Trophoblast cell (in vitro differentiated cells and primary cell): ENCODE data around the gene GNLY. TPM values are rescaled to one million over a fixed set of nuclear protein-coding genes. Genes with fewer than 3 reads are reported as not detected.

Source experiments
- DNase-seq, 2 donors: peaks; one replicate each; pipeline ENCODE4 v3.0.0-alpha.2; 2016
- H2AFZ ChIP-seq: 2 replicates; pipeline ENCODE4 v1.6.1; 2013; ENCODE audit warnings: low read length, moderate library complexity, mild to moderate bottlenecking; ENCODE audit not compliant: insufficient read depth, poor library complexity
- H2AK5ac ChIP-seq: 2 replicates; pipeline ENCODE4 v1.6.1; 2013; ENCODE audit warnings: mild to moderate bottlenecking, low read length
- H2BK120ac ChIP-seq: 2 replicates; pipeline ENCODE4 v1.6.1; 2013; ENCODE audit warnings: low read length, mild to moderate bottlenecking, moderate library complexity; ENCODE audit not compliant: insufficient read depth, poor library complexity
- H2BK12ac ChIP-seq: 2 replicates; pipeline ENCODE4 v1.6.1; 2013; ENCODE audit warnings: mild to moderate bottlenecking, low read length, moderate library complexity
- H2BK5ac ChIP-seq: 2 replicates; pipeline ENCODE4 v1.6.1; 2013; ENCODE audit warnings: low read length, low read depth, moderate library complexity, mild to moderate bottlenecking; ENCODE audit not compliant: poor library complexity
- H3K14ac ChIP-seq: 2 replicates; pipeline ENCODE4 v1.6.1; 2013; ENCODE audit warnings: mild to moderate bottlenecking, low read length
- H3K18ac ChIP-seq: 2 replicates; pipeline ENCODE4 v1.6.1; 2013; ENCODE audit warnings: mild to moderate bottlenecking, low read length
- H3K23ac ChIP-seq: 2 replicates; pipeline ENCODE4 v1.6.1; 2013; ENCODE audit warnings: low read length
- H3K27ac ChIP-seq: 2 replicates; pipeline ENCODE4 v1.5.1; 2013; ENCODE audit warnings: low read depth, mild to moderate bottlenecking, inconsistent platforms, low read length, moderate library complexity
- H3K27me3 ChIP-seq: 2 replicates; pipeline ENCODE4 v1.6.1; 2013; ENCODE audit warnings: inconsistent platforms, mild to moderate bottlenecking, low read length, moderate library complexity; ENCODE audit not compliant: insufficient read depth
- H3K36me3 ChIP-seq, 2 experiments: 1 replicate in 1 of 2; 2 replicates in 1 of 2; pipeline ENCODE4 v1.6.1; 2013; ENCODE audit warnings: low read length in 2 of 2, mild to moderate bottlenecking in 2 of 2, moderate library complexity in 1 of 2; ENCODE audit not compliant: insufficient read depth in 2 of 2, control insufficient read depth in 1 of 2
- H3K4ac ChIP-seq: 2 replicates; pipeline ENCODE4 v1.6.1; 2013; ENCODE audit warnings: low read depth, mild to moderate bottlenecking, low read length, moderate library complexity
- H3K4me1 ChIP-seq, 2 experiments: 1 replicate in 1 of 2; 2 replicates in 1 of 2; pipeline ENCODE4 v1.6.1; 2013; ENCODE audit warnings: low read length in 2 of 2, mild to moderate bottlenecking in 2 of 2, moderate library complexity in 1 of 2; ENCODE audit not compliant: insufficient read depth in 2 of 2, control insufficient read depth in 1 of 2
- H3K4me2 ChIP-seq: 2 replicates; pipeline ENCODE4 v1.6.1; 2013; ENCODE audit warnings: inconsistent platforms, mild to moderate bottlenecking, low read length, moderate library complexity
- H3K4me3 ChIP-seq: 2 replicates; pipeline ENCODE4 v1.5.1; 2013; ENCODE audit warnings: mild to moderate bottlenecking, low read depth, low read length, inconsistent platforms
- H3K79me1 ChIP-seq: one replicate; pipeline ENCODE4 v1.6.1; 2013; ENCODE audit warnings: low read length
- H3K79me2 ChIP-seq: 2 replicates; pipeline ENCODE4 v1.6.1; 2013; ENCODE audit warnings: low read length, mild to moderate bottlenecking; ENCODE audit not compliant: control insufficient read depth, insufficient read depth, poor library complexity
- H3K9ac ChIP-seq: 2 replicates; pipeline ENCODE4 v1.6.1; 2013; ENCODE audit warnings: mild to moderate bottlenecking, low read length
- H3K9me3 ChIP-seq: 2 replicates; pipeline ENCODE4 v1.6.1; 2013; ENCODE audit warnings: low read depth, mild to moderate bottlenecking, control low read depth, inconsistent platforms, low read length; ENCODE audit not compliant: insufficient read depth
- H4K12ac ChIP-seq: 2 replicates; pipeline ENCODE4 v1.6.1; 2013; ENCODE audit warnings: low read depth, mild to moderate bottlenecking, low read length, moderate library complexity
- H4K8ac ChIP-seq: 2 replicates; pipeline ENCODE4 v1.6.1; 2013; ENCODE audit warnings: low read depth, mild to moderate bottlenecking, low read length, moderate library complexity
- H4K91ac ChIP-seq: one replicate; pipeline ENCODE4 v1.6.1; 2013; ENCODE audit warnings: low read depth, mild to moderate bottlenecking, low read length, moderate library complexity
- WGBS: extraction: QIAGEN DNeasy Blood & Tissue Kit; methylation state at CpG from one replicate; pipeline ENCODE4 v1.1.7; 2013; ENCODE audit warnings: missing lambda C conversion rate; ENCODE audit not compliant: insufficient read length, insufficient coverage; ENCODE audit errors: extremely low coverage; 5-methylcytosine and 5-hydroxymethylcytosine counted together
- polyA plus RNA-seq: library from polyadenylated mRNA; stranded (reverse); fragments of 200-250 nt; gene quantifications from 2 replicates; pipeline ENCODE4 v1.2.3, GENCODE V29; 2013

Gene GNLY
- 0.75 and 0.90 TPM in 2 replicates for polyA plus RNA-seq

GRCh38 chr2:85694052-85695025 lies at the start of gene GNLY:
GNLY (plus strand) TSS chr2:85694358; CDS start chr2:85694419, 61 bp downstream.
- no peak within 1 kb of the TSS for H2BK12ac ChIP-seq
- no peaks in the 10 kb centered on the region for H3K79me2 ChIP-seq
- no peak within 1 kb of the TSS for H2BK5ac ChIP-seq
- H3K27ac ChIP-seq = no peak within 1 kb of the TSS
- peak within 1 kb of the TSS; percentile 10 for H2AK5ac ChIP-seq
- H4K91ac ChIP-seq = peak within 1 kb of the TSS; percentile 21
- H3K4ac ChIP-seq = no peak within 1 kb of the TSS
- H4K8ac ChIP-seq = peak within 1 kb of the TSS; percentile 2
- no peak within 1 kb of the TSS for H2BK120ac ChIP-seq
- H3K4me1 ChIP-seq = peaks cover 17 to 20% of the 10 kb centered on the region in 2 experiments
- no peak for DNase-seq
- H3K4me3 ChIP-seq = no peak within 1 kb of the TSS
- no peaks in the 10 kb centered on the region for H3K27me3 ChIP-seq
- H3K23ac ChIP-seq = no peak within 1 kb of the TSS
- no peaks in the 10 kb centered on the region for H3K36me3 ChIP-seq
- no peak within 1 kb of the TSS for H4K12ac ChIP-seq
- H3K9ac ChIP-seq = no peak within 1 kb of the TSS
- H3K9me3 ChIP-seq = peaks cover under 1% of the 10 kb centered on the region
- H3K79me1 ChIP-seq = no peaks in the 10 kb centered on the region
- WGBS = no CpG with 5 or more reads among the region's 15 CpGs
- no peak within 1 kb of the TSS for H2AFZ ChIP-seq
- H3K4me2 ChIP-seq = no peak within 1 kb of the TSS
- no peak within 1 kb of the TSS for H3K18ac ChIP-seq
- H3K14ac ChIP-seq = no peak within 1 kb of the TSS

DNA sequence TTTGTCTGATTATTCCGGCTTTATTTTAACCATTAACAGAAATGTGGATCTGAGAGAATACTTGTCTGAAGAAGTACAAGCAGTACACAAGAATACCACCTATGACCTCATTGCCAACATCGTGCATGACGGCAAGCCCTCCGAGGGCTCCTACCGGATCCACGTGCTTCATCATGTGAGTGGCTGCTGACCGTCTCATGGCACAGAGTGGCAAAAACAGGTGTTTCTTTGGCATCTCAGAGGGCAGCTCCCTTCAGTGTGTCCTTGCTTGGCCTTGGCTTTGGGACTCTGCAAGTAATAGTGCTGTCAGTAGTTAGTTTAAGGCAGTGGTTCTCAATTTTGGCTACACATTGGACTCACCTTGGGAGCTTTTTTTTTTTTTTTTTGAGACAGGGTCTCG lies 49.2 kb upstream of the GNLY start:
- no peak for DNase-seq
- no peak overlapping the region for H3K9ac ChIP-seq
- H4K91ac ChIP-seq = no peak overlapping the region
- H2BK5ac ChIP-seq = no peak overlapping the region
- no peak overlapping the region for H3K4me2 ChIP-seq
- H2BK120ac ChIP-seq = no peak overlapping the region
- no peaks in the 10 kb centered on the region for H3K4me1 ChIP-seq
- H3K4me3 ChIP-seq = no peak overlapping the region
- H3K14ac ChIP-seq = no peak overlapping the region
- no peaks in the 10 kb centered on the region for H3K27me3 ChIP-seq
- H2AK5ac ChIP-seq = no peak overlapping the region
- no peak overlapping the region for H3K4ac ChIP-seq
- H3K23ac ChIP-seq = no peak overlapping the region
- H4K8ac ChIP-seq = no peak overlapping the region
- H3K18ac ChIP-seq = no peak overlapping the region
- H4K12ac ChIP-seq = no peak overlapping the region
- WGBS = no CpG with 5 or more reads among the region's 8 CpGs
- no peak overlapping the region for H2AFZ ChIP-seq
- peaks cover 41 to 71% of the 10 kb centered on the region in 2 experiments for H3K36me3 ChIP-seq
- no peaks in the 10 kb centered on the region for H3K9me3 ChIP-seq
- no peak overlapping the region for H2BK12ac ChIP-seq
- no peak overlapping the region for H3K27ac ChIP-seq
- no peaks in the 10 kb centered on the region for H3K79me2 ChIP-seq
- no peaks in the 10 kb centered on the region for H3K79me1 ChIP-seq

DNA sequence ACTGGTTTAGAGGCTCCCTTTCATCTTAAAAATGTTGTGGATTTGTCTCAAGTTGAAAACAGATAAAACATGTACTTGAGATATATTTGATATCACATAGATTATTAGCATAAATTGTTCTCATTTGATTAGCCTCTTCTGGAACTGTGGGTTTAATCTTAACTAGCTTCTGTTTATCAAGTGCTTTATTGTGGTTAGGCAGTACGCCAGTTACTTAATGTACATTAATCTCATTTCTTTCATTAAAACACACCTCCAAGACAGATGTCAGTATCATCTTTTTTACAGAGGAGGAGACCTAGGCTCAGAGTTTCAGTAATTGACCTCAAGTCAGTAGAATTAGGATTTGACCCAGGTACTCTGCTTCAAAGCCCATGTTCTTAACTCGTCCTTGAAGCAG lies 48.0 kb upstream of the GNLY start:
- no peak overlapping the region for H2AK5ac ChIP-seq
- H3K79me2 ChIP-seq = no peaks in the 10 kb centered on the region

DNA sequence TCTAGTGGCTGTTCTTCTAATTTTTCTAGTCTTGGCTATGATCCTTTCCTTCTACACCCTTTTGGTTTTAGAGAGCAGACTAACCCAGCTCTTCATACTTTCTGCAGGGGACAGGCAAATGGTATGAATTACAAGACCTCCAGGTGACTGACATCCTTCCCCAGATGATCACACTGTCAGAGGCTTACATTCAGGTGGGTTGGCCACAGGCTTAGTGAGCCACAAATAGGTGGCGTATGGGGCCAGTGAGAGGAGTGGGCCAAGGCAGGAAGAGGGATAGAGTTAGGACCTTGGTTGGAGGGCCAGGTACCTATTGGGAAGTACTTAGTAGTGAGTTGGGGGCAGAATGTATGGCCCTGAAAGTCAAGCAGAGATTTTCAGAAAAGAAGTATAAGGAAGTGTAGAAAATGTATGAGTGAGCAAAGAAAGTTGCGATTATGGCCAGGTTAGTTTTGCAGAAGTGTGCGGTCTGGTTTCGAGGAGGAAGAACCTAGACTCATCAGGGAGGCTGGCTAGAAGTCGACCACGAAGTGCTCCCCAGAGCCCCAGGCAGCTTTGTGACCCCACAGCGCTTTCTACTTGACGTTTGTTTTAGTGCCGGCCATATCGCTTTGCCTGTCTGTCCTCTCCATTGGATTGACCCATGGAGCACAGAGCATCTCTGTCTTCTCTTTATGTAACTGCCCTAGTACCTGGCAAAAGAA lies 46.2 kb upstream of the GNLY start:
- WGBS = 100% methylated on average over 1 of the region's 10 CpGs
- H2BK120ac ChIP-seq = no peak overlapping the region
- H3K4me2 ChIP-seq = no peak overlapping the region
- no peak overlapping the region for H3K23ac ChIP-seq
- no peak overlapping the region for H3K4me3 ChIP-seq
- H3K18ac ChIP-seq = no peak overlapping the region
- H2AFZ ChIP-seq = no peak overlapping the region
- H3K79me2 ChIP-seq = no peaks in the 10 kb centered on the region
- no peak overlapping the region for H3K9ac ChIP-seq
- no peak overlapping the region for H4K8ac ChIP-seq
- no peaks in the 10 kb centered on the region for H3K9me3 ChIP-seq
- H2BK12ac ChIP-seq = no peak overlapping the region
- no peak overlapping the region for H3K14ac ChIP-seq
- H4K91ac ChIP-seq = no peak overlapping the region
- no peak for DNase-seq
- H3K36me3 ChIP-seq = peaks cover 48 to 70% of the 10 kb centered on the region in 2 experiments
- no peaks in the 10 kb centered on the region for H3K4me1 ChIP-seq
- H3K27ac ChIP-seq = no peak overlapping the region
- H2BK5ac ChIP-seq = no peak overlapping the region
- no peak overlapping the region for H3K4ac ChIP-seq
- H4K12ac ChIP-seq = no peak overlapping the region
- no peak overlapping the region for H2AK5ac ChIP-seq
- H3K27me3 ChIP-seq = no peaks in the 10 kb centered on the region
- H3K79me1 ChIP-seq = no peaks in the 10 kb centered on the region

More for the DNA sequence above, 48.0 kb upstream of the GNLY start:
- Histone ChIP-seq H2BK120ac (no peak overlapping the region), H3K27ac (no peak overlapping the region), H3K4ac (no peak overlapping the region), H2AFZ (no peak overlapping the region), H2BK5ac (no peak overlapping the region), H3K79me1 (no peaks in the 10 kb centered on the region), H3K4me1 (no peaks in the 10 kb centered on the region), H3K14ac (no peak overlapping the region), H4K91ac (no peak overlapping the region), H4K8ac (no peak overlapping the region), H3K9ac (no peak overlapping the region), H3K9me3 (no peaks in the 10 kb centered on the region), H3K18ac (no peak overlapping the region), H3K4me2 (no peak overlapping the region), H4K12ac (no peak overlapping the region), H3K36me3 (peaks cover 47 to 75% of the 10 kb centered on the region in 2 experiments), H2BK12ac (no peak overlapping the region), H3K4me3 (no peak overlapping the region), H3K27me3 (no peaks in the 10 kb centered on the region), H3K23ac (no peak overlapping the region)
- DNase-seq = no peak
- WGBS = no CpG with 5 or more reads among the region's 2 CpGs
